Body of pancreas (tissue), 4 donors: ENCODE results near the gene GNS. TPM values are rescaled to one million over a fixed set of nuclear protein-coding genes. Genes with fewer than 3 reads are reported as not detected.

Source experiments
- ATAC-seq: fragments of 150-250 bp; one replicate; pipeline ENCODE4 v1.9.1; 2016
- DNase-seq, 4 donors: peaks; one replicate each; pipeline ENCODE4 v3.0.0-alpha.2; 2019
- H3K27ac ChIP-seq, 4 donors: fragments of 200-600 bp; sonication (generic); 1 replicate in 3 of 4; 2 replicates in 1 of 4; pipeline versions ENCODE4 v1.5.1 to v1.6.1; 2016 to 2019; ENCODE audit warnings: mild to moderate bottlenecking in 1 of 4, mixed read lengths in 1 of 4, moderate library complexity in 1 of 4
- H3K27me3 ChIP-seq, 2 donors: fragments of 200-600 bp; sonication (generic); one replicate each; pipeline ENCODE4 v1.6.0; 2016; ENCODE audit warnings: mild to moderate bottlenecking in 1 of 2
- H3K36me3 ChIP-seq, 2 donors: fragments of 200-600 bp; sonication (generic); replicated peaks in 1 of 2; 2 replicates each; pipeline ENCODE4 v1.5.1; 2016; ENCODE audit warnings: low read depth in 2 of 2; ENCODE audit not compliant: insufficient read depth in 1 of 2
- H3K4me1 ChIP-seq: fragments of 200-600 bp; sonication (generic); one replicate; pipeline ENCODE4 v1.6.0; 2016
- H3K4me3 ChIP-seq, 2 donors: fragments of 200-600 bp; sonication (generic); 1 replicate in 1 of 2; 2 replicates in 1 of 2; pipeline ENCODE4 v1.5.1; 2016 to 2019
- H3K9me3 ChIP-seq, 3 donors: fragments of 200-600 bp; sonication (generic); 1 replicate in 2 of 3; 2 replicates in 1 of 3; pipeline ENCODE4 v1.5.1; 2016
- POLR2A ChIP-seq, 3 donors: fragments of 450-650 bp; IDR thresholded peaks; one replicate each; pipeline ENCODE4 v1.6.1; 2016; ENCODE audit warnings: antibody characterized with exemption in 3 of 3, mild to moderate bottlenecking in 2 of 3
- WGBS, 2 donors: methylation state at CpG; one replicate each; pipeline ENCODE4 v1.1.5; 2017; 5-methylcytosine and 5-hydroxymethylcytosine counted together
- intact Hi-C: fragments of 100-400 bp; cut with DNase I; formaldehyde crosslinking; loops from one replicate; pipeline ENCODE4 v1.15.1; 2023
- total RNA-seq, 2 donors: library from RNA; depleted of rRNA; stranded (reverse); fragments of >200 nt; gene quantifications; one replicate each; pipeline ENCODE4 v1.1.0, GENCODE V29; 2016
- TF ChIP-seq, protein P1 (sequence below), 7 experiments: fragments of 450-650 bp in 4 of 7; fragments of 200-600 bp in 3 of 7; sonication (generic) in 3 of 7; IDR thresholded peaks; one replicate each; pipeline ENCODE4 v1.5.1; 2016 to 2019; ENCODE audit warnings: antibody characterized with exemption in 7 of 7

The GNS gene
- total RNA-seq, 2 donors from 2014 or later = 29.3 to 43.1 TPM

DNA sequence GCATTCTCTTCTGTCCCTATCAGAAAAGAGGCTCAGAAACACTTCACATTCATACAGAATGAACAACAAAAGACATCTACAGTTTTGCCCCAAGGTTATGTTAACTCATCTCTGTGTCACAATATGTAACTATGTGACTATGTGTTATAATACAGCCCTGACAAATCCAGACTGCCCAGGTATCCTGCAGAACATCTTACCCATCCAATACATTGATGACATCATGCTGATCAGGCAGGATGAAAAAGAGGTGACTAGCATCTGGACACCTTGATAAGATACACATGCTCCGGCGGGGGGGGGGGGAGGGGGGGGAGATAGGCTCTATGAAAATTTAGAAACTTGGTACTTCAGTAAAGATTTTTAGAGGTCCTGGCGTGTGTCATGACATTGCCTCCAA, 8.3 kb upstream of the GNS start:
- DNase-seq = no peak
- intact Hi-C loops = no loop called here
- H3K9me3 ChIP-seq = no peaks in the 10 kb centered on the region
- no peak overlapping the region for H3K27ac ChIP-seq
- H3K27me3 ChIP-seq = no peaks in the 10 kb centered on the region
- no peak overlapping the region for H3K4me3 ChIP-seq
- 21 to 46% methylated on average over 3 of the region's 3 CpGs for WGBS, 2 donors
- H3K36me3 ChIP-seq = no peaks in the 10 kb centered on the region
- no peaks in the 10 kb centered on the region for H3K4me1 ChIP-seq
- ATAC-seq = no peak
- TF ChIP-seq POLR2A (IDR thresholded peaks at IDR 0.05) = no peak
- TF ChIP-seq, protein P1, sequence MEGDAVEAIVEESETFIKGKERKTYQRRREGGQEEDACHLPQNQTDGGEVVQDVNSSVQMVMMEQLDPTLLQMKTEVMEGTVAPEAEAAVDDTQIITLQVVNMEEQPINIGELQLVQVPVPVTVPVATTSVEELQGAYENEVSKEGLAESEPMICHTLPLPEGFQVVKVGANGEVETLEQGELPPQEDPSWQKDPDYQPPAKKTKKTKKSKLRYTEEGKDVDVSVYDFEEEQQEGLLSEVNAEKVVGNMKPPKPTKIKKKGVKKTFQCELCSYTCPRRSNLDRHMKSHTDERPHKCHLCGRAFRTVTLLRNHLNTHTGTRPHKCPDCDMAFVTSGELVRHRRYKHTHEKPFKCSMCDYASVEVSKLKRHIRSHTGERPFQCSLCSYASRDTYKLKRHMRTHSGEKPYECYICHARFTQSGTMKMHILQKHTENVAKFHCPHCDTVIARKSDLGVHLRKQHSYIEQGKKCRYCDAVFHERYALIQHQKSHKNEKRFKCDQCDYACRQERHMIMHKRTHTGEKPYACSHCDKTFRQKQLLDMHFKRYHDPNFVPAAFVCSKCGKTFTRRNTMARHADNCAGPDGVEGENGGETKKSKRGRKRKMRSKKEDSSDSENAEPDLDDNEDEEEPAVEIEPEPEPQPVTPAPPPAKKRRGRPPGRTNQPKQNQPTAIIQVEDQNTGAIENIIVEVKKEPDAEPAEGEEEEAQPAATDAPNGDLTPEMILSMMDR (IDR thresholded peaks at IDR 0.05) = no peak

- Histone ChIP-seq H3K27ac (no peak overlapping the region), H3K4me1 (peaks cover 19% of the 10 kb centered on the region), H3K4me3 (no peak overlapping the region), H3K36me3 (no peaks in the 10 kb centered on the region), H3K27me3 (no peaks in the 10 kb centered on the region), H3K9me3 (no peaks in the 10 kb centered on the region)
- DNase-seq (no peak), ATAC-seq (no peak)
- 88 to 97% methylated on average over 6 of the region's 6 CpGs for WGBS, 2 donors
- no peak for TF ChIP-seq POLR2A (IDR thresholded peaks at IDR 0.05)
- TF ChIP-seq, protein P1 (IDR thresholded peaks at IDR 0.05) = no peak
- intact Hi-C loops = no loop called here
These were observed 1.8 kb upstream of the GNS start for GRCh38 chr12:64760808-64761573.

DNA sequence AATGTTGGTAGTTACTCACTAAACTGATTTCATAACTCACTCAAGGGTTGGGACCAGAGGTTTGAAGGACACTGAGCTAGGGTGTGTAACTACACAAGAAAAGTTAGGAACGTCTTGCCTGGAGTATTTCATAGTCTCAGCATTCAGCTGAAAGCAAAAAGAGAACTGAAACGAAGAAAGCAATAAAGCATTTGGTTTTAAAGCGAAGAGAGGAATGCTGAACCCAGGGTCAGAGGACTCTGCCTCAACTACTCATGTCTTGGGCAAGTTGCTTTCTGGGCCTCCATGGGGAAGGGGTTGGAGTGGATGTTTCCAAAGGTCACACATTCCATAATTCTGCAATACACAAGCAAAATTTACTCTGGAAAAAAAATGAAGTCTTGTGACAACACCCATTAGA, 1.4 kb downstream of the GNS start:
- Histone ChIP-seq H3K36me3 (no peaks in the 10 kb centered on the region), H3K27me3 (no peaks in the 10 kb centered on the region), H3K4me3 (no peak overlapping the region), H3K4me1 (peaks cover 19% of the 10 kb centered on the region), H3K27ac (peak overlapping the region in 1 of 4 donors; percentile 46), H3K9me3 (no peaks in the 10 kb centered on the region)
- ATAC-seq = no peak
- TF ChIP-seq, protein P1 (IDR thresholded peaks at IDR 0.05) = no peak
- no peak for TF ChIP-seq POLR2A (IDR thresholded peaks at IDR 0.05)
- intact Hi-C loops = no loop called here
- 46 to 57% methylated on average over 3 of the region's 3 CpGs for whole genome bisulfite sequencing, 2 donors
- DNase-seq = no peak

GRCh38 chr12:64756376-64756775, 2.8 kb downstream of the GNS start:
- WGBS, 2 donors = 82 to 84% methylated on average over 2 of the region's 2 CpGs
- H3K36me3 ChIP-seq = no peaks in the 10 kb centered on the region
- no peak overlapping the region for H3K4me3 ChIP-seq
- H3K27ac ChIP-seq = no peak overlapping the region
- H3K4me1 ChIP-seq = peaks cover 19% of the 10 kb centered on the region
- no peak for TF ChIP-seq POLR2A (IDR thresholded peaks at IDR 0.05)
- TF ChIP-seq, protein P1 (IDR thresholded peaks at IDR 0.05) = no peak
- intact Hi-C loops = no loop called here
- ATAC-seq = no peak
- H3K27me3 ChIP-seq = no peaks in the 10 kb centered on the region
- no peaks in the 10 kb centered on the region for H3K9me3 ChIP-seq
- no peak for DNase-seq

DNA sequence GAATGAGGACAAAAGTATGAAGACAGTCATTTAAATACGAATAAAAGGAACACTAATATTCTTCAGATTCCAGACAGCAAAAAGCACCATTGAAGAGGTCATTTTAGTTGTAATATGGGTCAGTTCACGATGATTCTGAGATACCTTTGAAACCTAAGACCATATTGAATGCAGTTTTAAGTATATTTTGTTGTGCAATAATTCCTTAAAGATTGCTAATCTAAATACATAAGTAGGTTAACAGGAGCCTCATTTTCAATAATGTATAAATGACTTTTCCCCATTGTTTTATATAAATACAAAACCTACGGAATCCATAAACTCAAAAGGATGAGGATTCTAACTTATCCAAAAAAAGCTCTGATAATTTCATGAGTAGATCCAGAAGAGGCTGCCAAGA, 5.8 kb downstream of the GNS start:
- 86 to 93% methylated on average over 3 of the region's 3 CpGs for WGBS, 2 donors
- intact Hi-C loops = no loop called here
- peaks cover 0 to 3% of the 10 kb centered on the region in 2 donors for H3K36me3 ChIP-seq
- no peaks in the 10 kb centered on the region for H3K9me3 ChIP-seq
- DNase-seq = no peak
- TF ChIP-seq, protein P1 (IDR thresholded peaks at IDR 0.05) = no peak
- no peak for TF ChIP-seq POLR2A (IDR thresholded peaks at IDR 0.05)
- H3K27me3 ChIP-seq = no peaks in the 10 kb centered on the region
- no peak overlapping the region for H3K4me3 ChIP-seq
- no peak for ATAC-seq
- no peak overlapping the region for H3K27ac ChIP-seq
- peaks cover 9% of the 10 kb centered on the region for H3K4me1 ChIP-seq
